Upper lobe of right lung (tissue), 1 donor: ENCODE measurements around the gene AMDHD2. TPM values are rescaled to one million over a fixed set of nuclear protein-coding genes. Genes with fewer than 3 reads are reported as not detected.
A peak's percentile ranks its signal among the peaks of the same experiment; 100 is the strongest.

Experiments
- ATAC-seq: fragments of 200-7000 bp; cut with Tn5 transposase; one replicate; pipeline ENCODE4 v1.9.1; 2020; ENCODE audit warnings: mild to moderate bottlenecking, moderate library complexity
- DNase-seq: peaks from one replicate; pipeline ENCODE4 v3.0.0-alpha.2; 2020
- H3K27ac ChIP-seq: fragments of 200-600 bp; one replicate; pipeline ENCODE4 v1.8.0; 2022
- H3K27me3 ChIP-seq: fragments of 200-600 bp; one replicate; pipeline ENCODE4 v1.8.0; 2022; ENCODE audit warnings: mild to moderate bottlenecking
- H3K36me3 ChIP-seq: fragments of 200-600 bp; one replicate; pipeline ENCODE4 v1.8.0; 2022
- H3K4me1 ChIP-seq: fragments of 200-600 bp; one replicate; pipeline ENCODE4 v1.8.0; 2022
- H3K4me3 ChIP-seq: fragments of 200-600 bp; one replicate; pipeline ENCODE4 v1.8.0; 2022; ENCODE audit warnings: mild to moderate bottlenecking
- H3K9me3 ChIP-seq: fragments of 200-600 bp; one replicate; pipeline ENCODE4 v1.8.0; 2022
- CTCF ChIP-seq: fragments of 200-600 bp; IDR thresholded peaks from one replicate; pipeline ENCODE4 v1.8.0; 2022; ENCODE audit warnings: antibody characterized with exemption
- intact Hi-C: fragments of 100-400 bp; cut with DNase I; formaldehyde crosslinking; loops from one replicate; pipeline ENCODE4 v1.11.0; 2022
- total RNA-seq: library from RNA; stranded (reverse); fragmentation: NEBNext Ultra II Directional; extraction: Animal tissue kit (Norgen Biotek cat#: 25700); gene quantifications from one replicate; pipeline ENCODE4 v1.2.1, GENCODE V29; 2021
- donor health status: DM: no; HTN: yes; CAD: no; lungs with severe emphysema.

The AMDHD2 gene
- total RNA-seq, 1 donor from 2014 or later: 61.7 TPM

GRCh38 chr16:2527784-2528100 is 7.6 kb downstream of the AMDHD2 start:
- Histone ChIP-seq H3K9me3 (no peaks in the 10 kb centered on the region), H3K4me1 (peaks cover 4% of the 10 kb centered on the region), H3K27me3 (no peaks in the 10 kb centered on the region), H3K27ac (no peak overlapping the region), H3K4me3 (no peak overlapping the region), H3K36me3 (peaks cover 67% of the 10 kb centered on the region)
- no peak for TF ChIP-seq CTCF
- DNase-seq: peak; percentile 65
- intact Hi-C loops: no loop called here
- no peak for ATAC-seq

GRCh38 chr16:2528161-2529060 is 8.2 kb downstream of the AMDHD2 start:
- Histone ChIP-seq H3K4me1 (peaks cover 4% of the 10 kb centered on the region), H3K27me3 (no peaks in the 10 kb centered on the region), H3K4me3 (no peak overlapping the region), H3K36me3 (peaks cover 60% of the 10 kb centered on the region), H3K9me3 (no peaks in the 10 kb centered on the region), H3K27ac (no peak overlapping the region)
- ATAC-seq (no peak), DNase-seq (peak; percentile 63)
- intact Hi-C loops: no loop called here
- TF ChIP-seq CTCF: no peak

GRCh38 chr16:2529061-2529931 is 9.1 kb downstream of the AMDHD2 start:
- no peaks in the 10 kb centered on the region for H3K9me3 ChIP-seq
- DNase-seq: peak; percentile 65
- intact Hi-C loops: no loop called here
- H3K27me3 ChIP-seq: no peaks in the 10 kb centered on the region
- ATAC-seq: no peak
- H3K4me1 ChIP-seq: peaks cover 4% of the 10 kb centered on the region
- TF ChIP-seq CTCF: no peak
- peaks cover 51% of the 10 kb centered on the region for H3K36me3 ChIP-seq
- no peak overlapping the region for H3K27ac ChIP-seq
- no peak overlapping the region for H3K4me3 ChIP-seq

- Histone ChIP-seq H3K36me3 (peaks cover 43% of the 10 kb centered on the region), H3K9me3 (no peaks in the 10 kb centered on the region), H3K4me1 (peaks cover 4% of the 10 kb centered on the region), H3K27me3 (no peaks in the 10 kb centered on the region), H3K4me3 (no peak overlapping the region), H3K27ac (no peak overlapping the region)
- intact Hi-C loops: no loop called here
- TF ChIP-seq CTCF: no peak
- DNase-seq: no peak
- ATAC-seq: no peak
Observed at GRCh38 chr16:2529961-2530628, 9.9 kb downstream of the AMDHD2 start.

GRCh38 chr16:2530629-2531318 is 10.6 kb downstream of the AMDHD2 start:
- Histone ChIP-seq H3K27ac (peak overlapping the region; percentile 89), H3K4me1 (peaks cover 4% of the 10 kb centered on the region), H3K27me3 (no peaks in the 10 kb centered on the region), H3K9me3 (no peaks in the 10 kb centered on the region), H3K36me3 (peaks cover 36% of the 10 kb centered on the region), H3K4me3 (no peak overlapping the region)
- peak; percentile 67 for DNase-seq
- intact Hi-C loops: no loop called here
- ATAC-seq: no peak
- no peak for TF ChIP-seq CTCF
